AG08395 (cell line): Measurements from ENCODE around the gene NFATC1.

Source experiments
- DNase-seq: peaks from one replicate; pipeline ENCODE4 v3.0.0; 2012; ENCODE audit warnings: mixed read lengths, low spot score

NFATC1 gene

GRCh38 chr18:79458131-79458838, 62.6 kb downstream of the NFATC1 start:
- peak; percentile 96 for DNase-seq

GRCh38 chr18:79458917-79459803, 63.4 kb downstream of the NFATC1 start:
- DNase-seq = no peak

- DNase-seq = no peak
Measured at GRCh38 chr18:79459946-79460480, 64.3 kb downstream of the NFATC1 start.

GRCh38 chr18:79460481-79461300, 65.0 kb downstream of the NFATC1 start:
- DNase-seq = no peak

- DNase-seq = no peak
Measured at GRCh38 chr18:79461627-79462026, 65.9 kb downstream of the NFATC1 start.

GRCh38 chr18:79463424-79463960, 67.8 kb downstream of the NFATC1 start:
- no peak for DNase-seq

- DNase-seq = peak; percentile 53
Measured at GRCh38 chr18:79465392-79465991, 69.8 kb downstream of the NFATC1 start.

GRCh38 chr18:79466591-79466990, 70.9 kb downstream of the NFATC1 start:
- DNase-seq = no peak

GRCh38 chr18:79467126-79467525, 71.4 kb downstream of the NFATC1 start:
- DNase-seq = no peak

GRCh38 chr18:79468119-79468789, 72.5 kb downstream of the NFATC1 start:
- no peak for DNase-seq

- DNase-seq = no peak
Measured at GRCh38 chr18:79469309-79469708, 73.6 kb downstream of the NFATC1 start.

GRCh38 chr18:79469751-79470505, 74.2 kb downstream of the NFATC1 start:
- DNase-seq = no peak

- DNase-seq = no peak
Measured at GRCh38 chr18:79470547-79470946, 74.8 kb downstream of the NFATC1 start.

- no peak for DNase-seq
Measured at GRCh38 chr18:79471046-79471445, 75.3 kb downstream of the NFATC1 start.

GRCh38 chr18:79471597-79471996, 75.9 kb downstream of the NFATC1 start:
- DNase-seq = no peak

- no peak for DNase-seq
Measured at GRCh38 chr18:79472176-79472575, 76.4 kb downstream of the NFATC1 start.

GRCh38 chr18:79472946-79473345, 77.2 kb downstream of the NFATC1 start:
- DNase-seq = no peak

- peak; percentile 69 for DNase-seq
Measured at GRCh38 chr18:79476031-79476917, 80.5 kb downstream of the NFATC1 start.
